Left renal pelvis (tissue), 4 donors: ENCODE results near the gene CAV3. TPM values are rescaled to one million over a fixed set of nuclear protein-coding genes. Genes with fewer than 3 reads are reported as not detected.
"Not testable (repeated sequence)": the region's sequence is repeated elsewhere in the genome, so short reads cannot be mapped to it uniquely, and the experiment has no call there.

ENCODE experiments used
- DNase-seq, 4 donors: peaks; one replicate each; pipeline ENCODE4 v3.0.0-alpha.2; 2013; ENCODE audit warnings: low read depth in 4 of 4, low spot score in 3 of 4
- polyA plus RNA-seq, 4 donors: library from polyadenylated mRNA; unstranded; fragments of 120-200 nt; gene quantifications; one replicate each; pipeline ENCODE4 v1.2.1, GENCODE V29; 2013; ENCODE audit not compliant: insufficient read length in 4 of 4

The CAV3 gene
- polyA plus RNA-seq, result under 1 TPM in 3 of 4 donors, not detected in 1; 0.42 to 0.99 (median 0.56) TPM

DNA sequence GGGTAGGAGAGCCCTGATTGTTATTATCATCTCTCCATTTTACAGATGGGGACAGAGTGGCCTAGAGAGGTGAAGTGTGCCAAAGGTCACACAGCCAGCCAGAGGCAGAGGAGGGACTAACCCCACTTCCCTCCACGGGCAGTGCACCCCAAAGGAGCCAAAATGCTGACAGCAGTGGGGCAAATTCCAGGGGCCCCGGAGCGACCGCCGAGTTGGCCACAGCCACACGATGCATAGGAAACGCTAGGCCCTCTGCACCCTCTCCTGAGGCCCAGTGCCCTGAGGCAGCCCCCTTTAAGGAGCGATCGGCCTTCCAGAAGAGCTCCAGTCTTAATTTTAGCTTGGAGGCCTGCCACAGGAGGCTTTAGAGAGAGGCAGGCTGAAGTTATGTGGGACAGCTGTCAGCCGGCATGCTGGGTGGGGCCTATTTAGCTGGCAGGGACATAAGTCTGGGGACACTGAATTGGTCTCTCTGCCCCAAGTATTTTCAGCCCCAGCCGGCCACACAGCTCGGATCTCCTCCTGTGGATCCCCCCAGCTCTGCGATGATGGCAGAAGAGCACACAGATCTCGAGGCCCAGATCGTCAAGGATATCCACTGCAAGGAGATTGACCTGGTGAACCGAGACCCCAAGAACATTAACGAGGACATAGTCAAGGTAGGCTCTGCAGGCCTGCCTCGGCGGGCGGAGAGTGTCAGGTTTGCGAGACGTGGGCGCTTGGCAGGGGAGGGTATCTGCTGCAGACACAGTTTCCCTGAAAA lies at the start of gene CAV3:
TSS of gene CAV3 (plus strand) at position 471 of the 763 bp plus-strand sequence. CDS start at position 546, 75 bp downstream.
- no peak for DNase-seq

DNA sequence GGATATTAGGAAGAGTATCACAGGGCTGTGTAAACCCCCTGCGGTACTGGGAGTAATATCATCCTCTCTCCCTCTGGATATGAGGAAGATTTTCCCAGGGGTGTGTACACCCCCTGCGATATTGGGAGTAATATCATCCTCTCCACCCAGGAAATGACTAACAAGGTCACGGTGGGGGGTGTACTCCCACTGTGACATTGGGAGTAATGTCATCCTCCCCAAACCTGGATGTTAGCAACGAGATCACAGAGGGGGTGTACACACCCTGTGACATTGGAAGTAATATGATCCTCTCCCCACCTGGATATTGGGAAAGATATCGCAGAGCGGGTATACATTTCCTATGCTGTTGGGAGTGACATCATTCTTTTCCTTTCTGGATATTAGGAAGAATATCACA lies 48.6 kb upstream of the CAV3 start:
- DNase-seq, result not testable (repeated sequence)

- not testable (repeated sequence) for DNase-seq
Measured at GRCh38 chr3:8691295-8691694, 42.3 kb upstream of the CAV3 start.

GRCh38 chr3:8702560-8702959 lies 31.0 kb upstream of the CAV3 start:
- no peak for DNase-seq

DNA sequence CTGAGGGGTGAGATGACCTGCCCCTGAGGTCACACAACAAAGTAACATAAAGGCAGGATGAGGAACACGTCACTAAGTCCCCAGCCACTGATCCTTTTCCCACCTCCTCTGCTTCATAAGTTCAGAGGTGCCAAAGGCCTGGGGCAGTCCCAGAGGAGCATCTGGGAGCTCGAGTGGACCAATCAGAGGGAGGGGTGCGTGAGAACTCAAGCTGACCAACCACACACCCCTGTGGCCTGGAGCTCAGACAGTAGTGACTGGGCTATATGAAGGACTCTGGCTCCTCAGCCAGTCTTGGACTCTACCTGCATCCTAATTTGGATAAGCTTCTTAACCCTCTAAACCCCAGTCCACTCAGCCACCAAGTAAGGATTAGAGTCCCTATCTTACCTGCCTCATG lies 28.0 kb upstream of the CAV3 start:
- no peak for DNase-seq

DNA sequence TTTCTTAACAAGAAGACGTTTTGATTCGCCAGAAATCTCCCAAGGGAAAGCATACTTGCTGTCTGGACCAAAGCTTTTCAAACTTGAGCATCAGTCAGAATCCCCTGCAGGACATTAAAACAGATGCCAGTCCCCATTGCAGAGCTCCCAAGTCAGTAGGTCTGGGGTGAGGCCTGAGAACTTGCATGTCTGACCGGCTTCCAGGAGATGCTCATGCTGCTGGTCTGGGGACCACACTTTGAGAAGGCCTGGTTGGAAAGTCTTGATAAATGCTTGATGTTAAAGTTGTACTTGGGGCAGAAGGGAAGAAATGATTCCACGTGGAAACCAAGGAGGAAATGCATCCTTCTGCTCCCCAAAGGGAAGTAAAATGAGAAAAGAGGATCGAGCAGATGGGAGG lies 24.3 kb upstream of the CAV3 start:
- no peak for DNase-seq

- DNase-seq, result no peak
Measured at GRCh38 chr3:8709801-8710507, 23.6 kb upstream of the CAV3 start.

DNA sequence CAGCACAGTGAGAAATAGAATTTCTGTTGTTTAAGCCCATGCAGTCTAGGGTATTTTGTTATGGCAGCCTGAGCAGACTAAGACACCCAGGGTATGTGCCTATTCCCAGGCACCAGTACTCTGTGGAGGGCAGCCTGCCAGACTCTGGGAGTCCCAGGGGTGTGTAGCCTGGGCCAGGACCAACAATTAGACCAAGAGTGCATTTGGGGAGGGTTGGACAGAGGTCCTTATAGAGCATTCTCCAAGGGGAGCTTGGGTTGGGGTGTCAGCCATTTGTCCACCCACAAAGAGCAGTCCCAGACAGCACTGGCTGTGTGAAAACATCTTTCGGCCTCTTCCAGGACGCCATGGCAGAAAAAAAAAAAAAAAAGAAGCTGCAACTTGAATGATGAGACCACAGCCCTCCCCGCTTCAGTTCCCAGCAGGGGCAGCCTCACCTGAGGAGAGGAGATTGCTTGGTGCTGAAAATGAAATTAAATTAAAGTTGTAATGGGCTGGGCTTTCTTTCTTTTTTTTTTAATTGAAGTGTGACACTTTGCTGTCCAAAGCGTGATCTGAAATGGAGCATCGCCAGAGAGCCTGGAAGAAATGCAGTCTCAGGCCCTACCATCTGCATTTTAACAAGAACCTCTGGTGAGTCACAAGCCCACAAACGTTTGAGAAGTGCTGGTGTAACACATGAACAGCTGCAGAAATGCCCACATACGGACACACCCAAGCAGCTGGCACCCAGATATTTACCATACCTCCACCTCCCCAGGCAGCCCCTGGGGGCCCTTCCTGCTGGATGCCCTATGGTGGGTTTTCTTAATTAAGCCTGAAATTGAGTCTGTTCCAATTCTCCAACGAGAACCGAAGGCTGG lies 21.3 kb upstream of the CAV3 start:
- no peak for DNase-seq

DNA sequence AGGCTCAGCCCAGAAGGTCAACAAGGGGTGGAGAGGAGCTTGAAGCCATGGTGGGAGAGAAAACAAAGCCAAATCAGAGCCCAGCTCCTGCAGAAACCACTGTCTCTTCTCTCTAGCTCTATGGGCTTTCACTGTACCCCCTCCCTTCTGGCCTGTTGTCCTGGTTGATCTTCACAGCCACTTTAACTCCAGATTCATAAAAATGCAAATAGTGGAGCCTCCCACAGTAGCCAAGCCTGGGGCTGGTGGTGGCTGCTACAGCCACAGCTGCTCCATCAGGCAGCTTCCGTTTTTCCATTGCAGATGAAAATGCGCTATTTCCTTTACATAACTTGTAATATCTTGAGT lies 20.7 kb upstream of the CAV3 start:
- DNase-seq, result no peak

DNA sequence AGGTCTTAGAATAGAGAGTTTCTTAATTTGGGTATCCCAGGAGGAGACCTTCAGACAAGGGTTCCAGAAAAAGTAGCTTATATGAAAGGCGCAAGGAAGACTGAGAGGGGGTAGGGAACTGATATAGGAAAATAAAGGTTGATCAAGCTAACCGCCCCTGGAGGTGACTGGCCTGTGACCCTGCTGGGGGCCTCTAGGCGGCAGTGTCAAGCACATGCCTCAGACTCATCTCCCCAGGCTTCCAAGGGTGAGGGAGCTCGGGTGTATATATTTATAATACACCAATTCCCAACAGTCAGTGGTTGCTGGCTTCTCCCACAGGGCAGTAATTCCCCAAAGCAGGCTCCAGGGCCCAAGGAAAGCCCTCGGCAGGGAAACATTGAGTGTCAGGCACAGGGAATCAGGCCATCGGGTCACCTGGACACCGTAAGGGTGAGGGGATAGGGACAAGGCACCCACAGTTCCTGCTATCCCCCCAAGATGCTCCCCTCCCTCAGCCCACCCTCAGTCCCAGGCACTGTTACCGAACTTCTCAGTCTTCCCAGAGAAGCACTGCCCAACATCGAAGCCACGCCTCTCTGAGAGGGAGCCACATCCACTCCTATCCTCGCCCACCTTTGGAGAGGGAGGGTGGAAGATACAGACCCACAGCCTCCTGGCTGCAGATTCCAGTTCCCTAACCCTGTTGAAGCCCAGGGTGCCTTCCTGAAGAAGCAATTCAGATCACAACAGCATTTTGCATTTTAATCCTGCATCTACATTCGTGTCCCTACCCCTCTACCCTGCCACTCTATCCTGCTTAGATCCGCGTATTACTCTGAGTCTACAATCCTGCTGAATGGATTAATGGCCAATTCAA lies 19.5 kb upstream of the CAV3 start:
- DNase-seq, result no peak

- DNase-seq, result not testable (repeated sequence)
Measured at GRCh38 chr3:8715757-8716156, 17.8 kb upstream of the CAV3 start.

GRCh38 chr3:8722808-8723207 lies 10.8 kb upstream of the CAV3 start:
- DNase-seq, result no peak

DNA sequence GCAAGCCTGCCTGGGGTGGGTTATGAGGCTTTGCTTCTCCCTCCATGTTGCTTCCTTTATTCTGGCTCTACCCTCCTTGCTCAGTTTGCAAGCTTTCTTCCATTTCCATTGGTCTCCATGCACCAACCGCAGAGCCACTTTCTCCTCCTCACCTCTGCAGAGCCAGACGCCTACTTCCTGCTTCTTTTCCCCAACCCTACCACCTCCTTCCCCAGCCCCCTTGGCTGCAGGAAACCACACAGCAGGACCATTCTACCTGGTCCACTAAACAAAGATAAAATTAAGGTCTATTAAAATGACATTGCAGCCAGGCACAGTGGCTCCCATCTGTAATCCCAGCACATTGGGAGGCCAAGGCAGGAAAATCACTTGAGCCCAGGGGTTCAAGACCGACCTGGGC lies 10.0 kb upstream of the CAV3 start:
- DNase-seq, result no peak

- no peak for DNase-seq
Measured at GRCh38 chr3:8724108-8724752, 9.4 kb upstream of the CAV3 start.

GRCh38 chr3:8727605-8728512 lies 5.7 kb upstream of the CAV3 start:
- DNase-seq, result no peak

- no peak for DNase-seq
Measured at GRCh38 chr3:8729479-8729878, 4.1 kb upstream of the CAV3 start.

GRCh38 chr3:8730656-8731055 lies 2.9 kb upstream of the CAV3 start:
- DNase-seq, result no peak

- no peak for DNase-seq
Measured at GRCh38 chr3:8732413-8732812, 1.2 kb upstream of the CAV3 start.
